Measurements from ENCODE around the gene NOG. TPM values are rescaled to one million over a fixed set of nuclear protein-coding genes. Genes with fewer than 3 reads are reported as not detected.

The NOG gene
- polyA plus RNA-seq, 3 donors: 1.1 to 1.6 (median 1.2) TPM

GRCh38 chr17:56596691-56597494 is 3.4 kb downstream of the NOG start:
- no peak for DNase-seq (ENCODE audit: low read depth in 3 of 3, low spot score in 2 of 3)

GRCh38 chr17:56597495-56597990 is 4.0 kb downstream of the NOG start:
- no peak for DNase-seq (ENCODE audit: low read depth in 3 of 3, low spot score in 2 of 3)

GRCh38 chr17:56598466-56598865 is 5.0 kb downstream of the NOG start:
- DNase-seq (ENCODE audit: low read depth in 3 of 3, low spot score in 2 of 3): no peak

GRCh38 chr17:56599088-56599487 is 5.6 kb downstream of the NOG start:
- no peak for DNase-seq (ENCODE audit: low read depth in 3 of 3, low spot score in 2 of 3)

GRCh38 chr17:56599566-56599965 is 6.1 kb downstream of the NOG start:
- no peak for DNase-seq (ENCODE audit: low read depth in 3 of 3, low spot score in 2 of 3)

GRCh38 chr17:56600256-56600655 is 6.8 kb downstream of the NOG start:
- no peak for DNase-seq (ENCODE audit: low read depth in 3 of 3, low spot score in 2 of 3)

- DNase-seq (ENCODE audit: low read depth in 3 of 3, low spot score in 2 of 3): no peak
Observed at GRCh38 chr17:56601591-56601990, 8.1 kb downstream of the NOG start.

GRCh38 chr17:56602292-56603130 is 9.0 kb downstream of the NOG start:
- DNase-seq (ENCODE audit: low read depth in 3 of 3, low spot score in 2 of 3): no peak

- no peak for DNase-seq (ENCODE audit: low read depth in 3 of 3, low spot score in 2 of 3)
Observed at GRCh38 chr17:56603486-56604238, 10.2 kb downstream of the NOG start.

- no peak for DNase-seq (ENCODE audit: low read depth in 3 of 3, low spot score in 2 of 3)
Observed at GRCh38 chr17:56604691-56605290, 11.3 kb downstream of the NOG start.

GRCh38 chr17:56608944-56609343 is 15.4 kb downstream of the NOG start:
- no peak for DNase-seq (ENCODE audit: low read depth in 3 of 3, low spot score in 2 of 3)

- DNase-seq (ENCODE audit: low read depth in 3 of 3, low spot score in 2 of 3): no peak
Observed at GRCh38 chr17:56610321-56610720, 16.8 kb downstream of the NOG start.

GRCh38 chr17:56613131-56613530 is 19.6 kb downstream of the NOG start:
- no peak for DNase-seq (ENCODE audit: low read depth in 3 of 3, low spot score in 2 of 3)

GRCh38 chr17:56614522-56614921 is 21.0 kb downstream of the NOG start:
- DNase-seq (ENCODE audit: low read depth in 3 of 3, low spot score in 2 of 3): no peak

GRCh38 chr17:56616239-56616638 is 22.7 kb downstream of the NOG start:
- no peak for DNase-seq (ENCODE audit: low read depth in 3 of 3, low spot score in 2 of 3)

- no peak for DNase-seq (ENCODE audit: low read depth in 3 of 3, low spot score in 2 of 3)
Observed at GRCh38 chr17:56623383-56623782, 29.9 kb downstream of the NOG start.

GRCh38 chr17:56624309-56624708 is 30.8 kb downstream of the NOG start:
- no peak for DNase-seq (ENCODE audit: low read depth in 3 of 3, low spot score in 2 of 3)

- DNase-seq (ENCODE audit: low read depth in 3 of 3, low spot score in 2 of 3): no peak
Observed at GRCh38 chr17:56624912-56625311, 31.4 kb downstream of the NOG start.

- DNase-seq (ENCODE audit: low read depth in 3 of 3, low spot score in 2 of 3): no peak
Observed at GRCh38 chr17:56629531-56630075, 36.1 kb downstream of the NOG start.

GRCh38 chr17:56630202-56630601 is 36.7 kb downstream of the NOG start:
- DNase-seq (ENCODE audit: low read depth in 3 of 3, low spot score in 2 of 3): no peak

Data from right renal cortex interstitium (tissue), 3 donors.